Prostate gland (tissue), 2 donors: ENCODE results near the gene EIF3B.

ENCODE experiments used
- CTCF ChIP-seq, 4 experiments: fragments of 200-600 bp in 2 of 4; fragments of 450-650 bp in 2 of 4; sonication (generic) in 2 of 4; IDR thresholded peaks; 1 replicate in 3 of 4; 2 replicates in 1 of 4; pipeline ENCODE4 v1.5.1; 2016 to 2019; ENCODE audit warnings: antibody characterized with exemption in 4 of 4, mild to moderate bottlenecking in 2 of 4, moderate library complexity in 2 of 4
- POLR2A ChIP-seq: fragments of 450-650 bp; IDR thresholded peaks from one replicate; pipeline ENCODE4 v1.6.1; 2016; ENCODE audit warnings: antibody characterized with exemption, mild to moderate bottlenecking
- POLR2AphosphoS5 ChIP-seq: sonication (generic); formaldehyde crosslinking; IDR thresholded peaks from one replicate; pipeline ENCODE4 v1.6.1; 2017; ENCODE audit warnings: antibody characterized with exemption

- TF ChIP-seq CTCF (IDR thresholded peaks at IDR 0.05) (no peak), POLR2A (no peak), POLR2AphosphoS5 (no peak)
These were observed 43.9 kb downstream of the EIF3B start for GRCh38 chr7:2398506-2398905.
